GM12874 (cell line): Measurements from ENCODE around the gene GRPR.
A peak's percentile ranks its signal among the peaks of the same experiment; 100 is the strongest.

Source experiments
- CTCF ChIP-seq: IDR thresholded peaks from 2 replicates; pipeline ENCODE4 v1.5.1; 2011; ENCODE audit warnings: low read depth, mild to moderate bottlenecking, control low read depth, low read length, moderate library complexity; ENCODE audit not compliant: insufficient read depth

GRPR gene

GRCh38 chrX:16136080-16136479 lies 12.7 kb downstream of the GRPR start:
- TF ChIP-seq CTCF = no peak

GRCh38 chrX:16137416-16138107 lies 14.2 kb downstream of the GRPR start:
- no peak for TF ChIP-seq CTCF

- peak; percentile 44; the same call in 1 of the 2 replicates for TF ChIP-seq CTCF
Measured at GRCh38 chrX:16138108-16138427, 14.7 kb downstream of the GRPR start.

GRCh38 chrX:16140448-16140847 lies 17.1 kb downstream of the GRPR start:
- no peak for TF ChIP-seq CTCF

- TF ChIP-seq CTCF = no peak
Measured at GRCh38 chrX:16140983-16141382, 17.6 kb downstream of the GRPR start.

- no peak for TF ChIP-seq CTCF
Measured at GRCh38 chrX:16141422-16142245, 18.3 kb downstream of the GRPR start.

- TF ChIP-seq CTCF = no peak
Measured at GRCh38 chrX:16142246-16142558, 18.8 kb downstream of the GRPR start.
